ENCODE data around the gene SPRED2.

SPRED2 gene

GRCh38 chr2:65389476-65389875 is 42.9 kb downstream of the SPRED2 start:
- TF ChIP-seq CTCF (IDR thresholded peaks at IDR 0.05) = no peak

- TF ChIP-seq CTCF (IDR thresholded peaks at IDR 0.05) = no peak
Observed at GRCh38 chr2:65388596-65389390, 43.6 kb downstream of the SPRED2 start.

- no peak for TF ChIP-seq CTCF (IDR thresholded peaks at IDR 0.05)
Observed at GRCh38 chr2:65388051-65388531, 44.3 kb downstream of the SPRED2 start.

GRCh38 chr2:65386989-65387388 is 45.4 kb downstream of the SPRED2 start:
- no peak for TF ChIP-seq CTCF (IDR thresholded peaks at IDR 0.05)

- TF ChIP-seq CTCF (IDR thresholded peaks at IDR 0.05) = no peak
Observed at GRCh38 chr2:65386344-65386743, 46.1 kb downstream of the SPRED2 start.

GRCh38 chr2:65383541-65384488 is 48.6 kb downstream of the SPRED2 start:
- TF ChIP-seq CTCF (IDR thresholded peaks at IDR 0.05) = no peak

- no peak for TF ChIP-seq CTCF (IDR thresholded peaks at IDR 0.05)
Observed at GRCh38 chr2:65382776-65383357, 49.5 kb downstream of the SPRED2 start.

Measured in LNCAP (cell line).